ENCODE measurements around the gene GLRX. TPM values are rescaled to one million over a fixed set of nuclear protein-coding genes. Genes with fewer than 3 reads are reported as not detected.

Gene GLRX
- total and polyA plus RNA-seq, 2 of the 4 experiments (the other 2 are of a cell fraction) = 142 to 193 TPM

DNA sequence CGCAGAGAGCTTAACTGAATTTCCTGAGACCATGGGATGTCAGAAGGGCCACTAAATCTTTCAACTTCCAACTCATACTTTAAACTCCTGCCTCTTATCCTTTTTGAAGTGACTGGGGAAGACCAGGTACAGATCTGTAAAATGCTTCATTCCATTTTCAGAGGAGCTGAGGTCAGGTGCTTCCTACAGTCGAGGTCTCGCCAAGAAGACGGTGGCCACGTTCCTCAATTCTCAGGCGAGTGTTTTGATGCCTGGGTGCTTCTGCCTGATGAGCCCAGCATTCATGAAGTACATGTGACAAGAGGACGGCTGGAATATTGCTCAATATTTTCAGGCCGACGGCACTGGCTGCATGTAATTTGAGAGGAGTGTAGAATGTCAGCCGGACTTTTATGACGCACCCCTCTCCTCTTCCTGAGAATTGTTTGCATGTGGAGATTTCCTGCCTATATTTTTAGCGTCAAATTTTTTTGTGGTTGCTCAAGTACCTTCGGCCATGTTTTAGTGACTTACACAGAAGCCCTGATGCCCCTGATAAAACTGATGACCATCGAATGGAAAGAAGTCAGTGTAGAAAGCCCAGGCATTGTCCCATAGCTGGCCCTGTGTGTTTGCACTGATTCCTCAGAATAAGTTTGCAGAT lies 38.8 kb upstream of the GLRX start:
- ChIA-PET POLR2A (ENCODE audit: unreplicated experiment) (interaction anchor here (0.6 kb wide), 1 partner anchor 18 kb away, joined by 11 read pairs; no protein-coding TSS in a partner anchor), CTCF (no interaction called here)
- peak overlapping the region; percentile 91 for H3K56ac ChIP-seq (ENCODE audit: extremely low read depth, insufficient read depth, low read length)
- peak overlapping the region; percentile 81 for H2AK9ac ChIP-seq (replicated peaks; ENCODE audit: low read depth, low read length, poor library complexity)
- H2AK5ac ChIP-seq (ENCODE audit: low read depth, low read length) = peak overlapping the region; percentile 94
- in situ Hi-C loops (cut with MboI; ENCODE audit: low sequenced_read_pairs) = no loop called here
- peaks cover 46% of the 10 kb centered on the region for H3K4me1 ChIP-seq (ENCODE audit: control insufficient read depth, insufficient read depth, low read length)
- peak overlapping the region; percentile 96 for H3K23ac ChIP-seq (ENCODE audit: low read depth, low read length)
- peak overlapping the region; percentile 97 for H4K91ac ChIP-seq (ENCODE audit: insufficient read depth, low read depth, low read length)
- peaks cover 35% of the 10 kb centered on the region for H3K9me1 ChIP-seq (ENCODE audit: insufficient read depth, low read length)
- peak overlapping the region; percentile 67 for H3K9ac ChIP-seq (ENCODE audit: low read depth, low read length)
- H3K18ac ChIP-seq (ENCODE audit: low read depth, low read length) = peak overlapping the region; percentile 98
- peak overlapping the region; percentile 94 for H3K27ac ChIP-seq (ENCODE audit: insufficient read depth, low read length)
- H3K27me3 ChIP-seq (ENCODE audit: control insufficient read depth, insufficient read depth, low read length) = no peaks in the 10 kb centered on the region
- peak overlapping the region; percentile 83 for H2AFZ ChIP-seq (replicated peaks; ENCODE audit: low read length, poor library complexity)
- no peaks in the 10 kb centered on the region for H3K36me3 ChIP-seq (ENCODE audit: control insufficient read depth, insufficient read depth, low read length)
- peak overlapping the region; percentile 98 for H2BK5ac ChIP-seq (ENCODE audit: low read depth, low read length, poor library complexity, severe bottlenecking)
- peaks cover 4 to 59% of the 10 kb centered on the region in 2 experiments; a peak in 3 of 4 replicates for H3K79me1 ChIP-seq (ENCODE audit: low read depth in 1 of 2, low read length in 2 of 2)
- H4K8ac ChIP-seq (ENCODE audit: low read depth in 2 of 2, low read length in 2 of 2) = peak overlapping the region; percentile 76 to 96
- dilution Hi-C loops (cut with HindIII; ENCODE audit: low sequenced_read_pairs, unreplicated experiment) = no loop called here
- no peak overlapping the region for H3K4me3 ChIP-seq (ENCODE audit: insufficient read depth, low read depth, low read length)
- H2BK120ac ChIP-seq (ENCODE audit: low read depth, low read length) = peak overlapping the region; percentile 98
- BruUV-seq (replicated peaks) = no TSS peak
- H2BK15ac ChIP-seq (ENCODE audit: low read depth, low read length) = peak overlapping the region; percentile 94
- H2BK20ac ChIP-seq (ENCODE audit: low read depth, low read length) = peak overlapping the region; percentile 99
- H3K4ac ChIP-seq (ENCODE audit: low read depth, low read length) = peak overlapping the region; percentile 97
- no peaks in the 10 kb centered on the region for H3K9me3 ChIP-seq (ENCODE audit: control insufficient read depth, insufficient read depth, low read length)
- peak overlapping the region; percentile 66 for H3K4me2 ChIP-seq (ENCODE audit: low read depth, low read length)
- peak overlapping the region; percentile 96 for H4K5ac ChIP-seq (ENCODE audit: low read depth, low read length)
- DNase-seq (peak; percentile 100), ATAC-seq (ENCODE audit: low read depth) (peak; percentile 22)
- H4K20me1 ChIP-seq (ENCODE audit: insufficient read depth, low read length) = no peaks in the 10 kb centered on the region
- intact Hi-C loops (cut with micrococcal nuclease) = loop anchor here (2.0 to 5.0 kb wide), 2 partner anchors 157 to 206 kb away; no protein-coding TSS in a partner anchor
- peak overlapping the region; percentile 97 for H3K14ac ChIP-seq (replicated peaks; ENCODE audit: low read depth, low read length)
- 10% methylated on average over 8 of the region's 14 CpGs; no CpG with 5 or more reads in 1 of the 2 experiments for WGBS, 2 experiments (ENCODE audit: extremely low coverage in 2 of 2, insufficient read length in 1 of 2)
- TF ChIP-seq POLR2A (IDR thresholded peaks at IDR 0.05; ENCODE audit: low read depth, low read length) (peak; percentile 77), MAFK (IDR thresholded peaks at IDR 0.05; ENCODE audit: low read depth, low read length) (peak; percentile 22; the same call in 1 of the 2 replicates), NFE2L2 (IDR thresholded peaks at IDR 0.05; ENCODE audit: low read depth, low read length) (peak; percentile 15; the same call in 1 of the 2 replicates), SMC3 (IDR thresholded peaks at IDR 0.05; ENCODE audit: low read depth, low read length) (no peak), FOS (IDR thresholded peaks at IDR 0.05; ENCODE audit: low read depth, low read length) (peak; percentile 73), CHD1 (IDR thresholded peaks at IDR 0.05; ENCODE audit: low read depth, low read length) (no peak), RCOR1 (IDR thresholded peaks at IDR 0.05; ENCODE audit: insufficient replicate concordance, low read length) (no peak), MXI1 (IDR thresholded peaks at IDR 0.05; ENCODE audit: borderline replicate concordance, low read depth, low read length) (0 out of 2 replicates have a peak, but pooled peaks have one; percentile 72), BHLHE40 (IDR thresholded peaks at IDR 0.05; ENCODE audit: low read depth, low read length) (peak; percentile 64), ELK1 (IDR thresholded peaks at IDR 0.05; ENCODE audit: borderline replicate concordance, low read depth, low read length) (no peak), MAZ (IDR thresholded peaks at IDR 0.05; ENCODE audit: borderline replicate concordance, low read depth, low read length) (no peak), CEBPB (IDR thresholded peaks at IDR 0.05; ENCODE audit: low read depth, low read length) (peak; percentile 100), RAD21 (IDR thresholded peaks at IDR 0.05; ENCODE audit: low read length) (no peak)
- TF ChIP-seq, protein P1, sequence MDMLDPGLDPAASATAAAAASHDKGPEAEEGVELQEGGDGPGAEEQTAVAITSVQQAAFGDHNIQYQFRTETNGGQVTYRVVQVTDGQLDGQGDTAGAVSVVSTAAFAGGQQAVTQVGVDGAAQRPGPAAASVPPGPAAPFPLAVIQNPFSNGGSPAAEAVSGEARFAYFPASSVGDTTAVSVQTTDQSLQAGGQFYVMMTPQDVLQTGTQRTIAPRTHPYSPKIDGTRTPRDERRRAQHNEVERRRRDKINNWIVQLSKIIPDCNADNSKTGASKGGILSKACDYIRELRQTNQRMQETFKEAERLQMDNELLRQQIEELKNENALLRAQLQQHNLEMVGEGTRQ (IDR thresholded peaks at IDR 0.05; ENCODE audit: low read depth, low read length) = peak; percentile 70
- TF ChIP-seq, protein P2, sequence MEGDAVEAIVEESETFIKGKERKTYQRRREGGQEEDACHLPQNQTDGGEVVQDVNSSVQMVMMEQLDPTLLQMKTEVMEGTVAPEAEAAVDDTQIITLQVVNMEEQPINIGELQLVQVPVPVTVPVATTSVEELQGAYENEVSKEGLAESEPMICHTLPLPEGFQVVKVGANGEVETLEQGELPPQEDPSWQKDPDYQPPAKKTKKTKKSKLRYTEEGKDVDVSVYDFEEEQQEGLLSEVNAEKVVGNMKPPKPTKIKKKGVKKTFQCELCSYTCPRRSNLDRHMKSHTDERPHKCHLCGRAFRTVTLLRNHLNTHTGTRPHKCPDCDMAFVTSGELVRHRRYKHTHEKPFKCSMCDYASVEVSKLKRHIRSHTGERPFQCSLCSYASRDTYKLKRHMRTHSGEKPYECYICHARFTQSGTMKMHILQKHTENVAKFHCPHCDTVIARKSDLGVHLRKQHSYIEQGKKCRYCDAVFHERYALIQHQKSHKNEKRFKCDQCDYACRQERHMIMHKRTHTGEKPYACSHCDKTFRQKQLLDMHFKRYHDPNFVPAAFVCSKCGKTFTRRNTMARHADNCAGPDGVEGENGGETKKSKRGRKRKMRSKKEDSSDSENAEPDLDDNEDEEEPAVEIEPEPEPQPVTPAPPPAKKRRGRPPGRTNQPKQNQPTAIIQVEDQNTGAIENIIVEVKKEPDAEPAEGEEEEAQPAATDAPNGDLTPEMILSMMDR (conservative IDR thresholded peaks at IDR 0.05; ENCODE audit: low read depth, low read length) = no peak
